ENCODE measurements around the gene UPK3A. TPM values are rescaled to one million over a fixed set of nuclear protein-coding genes. Genes with fewer than 3 reads are reported as not detected.

UPK3A gene
- polyA plus RNA-seq, 1 donor from 2014 or later: not detected

GRCh38 chr22:45328822-45329529 is 44.2 kb downstream of the UPK3A start:
- no peaks in the 10 kb centered on the region for H3K9me2 ChIP-seq (ENCODE audit: insufficient read depth, low read length)
- no peak overlapping the region for H3K4me2 ChIP-seq (ENCODE audit: low read length)
- no peaks in the 10 kb centered on the region for H3F3A ChIP-seq (ENCODE audit: insufficient read depth, low read length, poor library complexity, severe bottlenecking)
- no peaks in the 10 kb centered on the region for H4K20me1 ChIP-seq (ENCODE audit: insufficient read depth)
- TF ChIP-seq MXI1 (conservative IDR thresholded peaks at IDR 0.05; ENCODE audit: poor library complexity, severe bottlenecking) (no peak), RAD21 (conservative IDR thresholded peaks at IDR 0.05) (no peak), REST (IDR thresholded peaks at IDR 0.05; ENCODE audit: borderline replicate concordance) (no peak), POLR2AphosphoS5 (IDR thresholded peaks at IDR 0.05) (no peak), CTCF (IDR thresholded peaks at IDR 0.05; ENCODE audit: poor library complexity, severe bottlenecking) (no peak), EP300 (conservative IDR thresholded peaks at IDR 0.05; ENCODE audit: poor library complexity, severe bottlenecking) (no peak), TAF1 (IDR thresholded peaks at IDR 0.05; ENCODE audit: low read depth) (no peak), EZH2 (IDR thresholded peaks at IDR 0.05; ENCODE audit: borderline replicate concordance, insufficient read depth, low read length, poor library complexity, severe bottlenecking) (no peak), SMC3 (conservative IDR thresholded peaks at IDR 0.05; ENCODE audit: poor library complexity) (no peak)
- no peak overlapping the region for H3K4me3 ChIP-seq (ENCODE audit: low read length)
- H2AFZ ChIP-seq (ENCODE audit: low read depth, low read length): no peak overlapping the region
- H3K9ac ChIP-seq (ENCODE audit: low read length): no peak overlapping the region
- no peaks in the 10 kb centered on the region for H3K79me2 ChIP-seq (replicated peaks; ENCODE audit: insufficient read depth, low read length)
- H3K36me3 ChIP-seq (ENCODE audit: insufficient read depth, low read length): no peaks in the 10 kb centered on the region
- no peaks in the 10 kb centered on the region for H3K27me3 ChIP-seq (ENCODE audit: insufficient read depth, low read depth, low read length)
- no peak overlapping the region for H3K27ac ChIP-seq (ENCODE audit: low read length)
- no peaks in the 10 kb centered on the region for H3K9me3 ChIP-seq (ENCODE audit: low read length)

- Histone ChIP-seq H3K79me2 (replicated peaks; ENCODE audit: insufficient read depth, low read length) (no peaks in the 10 kb centered on the region), H3K4me2 (ENCODE audit: low read length) (no peak overlapping the region), H3F3A (ENCODE audit: insufficient read depth, low read length, poor library complexity, severe bottlenecking) (no peaks in the 10 kb centered on the region), H3K27me3 (ENCODE audit: insufficient read depth, low read depth, low read length) (no peaks in the 10 kb centered on the region), H4K20me1 (ENCODE audit: insufficient read depth) (no peaks in the 10 kb centered on the region), H3K9me2 (ENCODE audit: insufficient read depth, low read length) (no peaks in the 10 kb centered on the region), H3K4me3 (ENCODE audit: low read length) (no peak overlapping the region), H3K9ac (ENCODE audit: low read length) (no peak overlapping the region), H3K36me3 (ENCODE audit: insufficient read depth, low read length) (no peaks in the 10 kb centered on the region), H3K9me3 (ENCODE audit: low read length) (no peaks in the 10 kb centered on the region), H3K27ac (ENCODE audit: low read length) (no peak overlapping the region), H2AFZ (ENCODE audit: low read depth, low read length) (no peak overlapping the region)
- TF ChIP-seq SMC3 (conservative IDR thresholded peaks at IDR 0.05; ENCODE audit: poor library complexity): no peak
- no peak for TF ChIP-seq EP300 (conservative IDR thresholded peaks at IDR 0.05; ENCODE audit: poor library complexity, severe bottlenecking)
- no peak for TF ChIP-seq EZH2 (IDR thresholded peaks at IDR 0.05; ENCODE audit: borderline replicate concordance, insufficient read depth, low read length, poor library complexity, severe bottlenecking)
- no peak for TF ChIP-seq MXI1 (conservative IDR thresholded peaks at IDR 0.05; ENCODE audit: poor library complexity, severe bottlenecking)
- no peak for TF ChIP-seq POLR2AphosphoS5 (IDR thresholded peaks at IDR 0.05)
- TF ChIP-seq CTCF (IDR thresholded peaks at IDR 0.05; ENCODE audit: poor library complexity, severe bottlenecking): no peak
- TF ChIP-seq REST (IDR thresholded peaks at IDR 0.05; ENCODE audit: borderline replicate concordance): no peak
- no peak for TF ChIP-seq TAF1 (IDR thresholded peaks at IDR 0.05; ENCODE audit: low read depth)
- TF ChIP-seq RAD21 (conservative IDR thresholded peaks at IDR 0.05): no peak
These were observed 44.8 kb downstream of the UPK3A start for GRCh38 chr22:45329530-45329936.

Measured in neural cell (in vitro differentiated cells).